Lower leg skin (tissue), 3 donors: ENCODE data around the gene MAP1LC3B2.

Source experiments
- POLR2A ChIP-seq, 2 donors: fragments of 450-650 bp; IDR thresholded peaks; one replicate each; pipeline ENCODE4 v1.6.1; 2016 to 2017; ENCODE audit warnings: antibody characterized with exemption in 2 of 2, mild to moderate bottlenecking in 1 of 2, moderate library complexity in 1 of 2
- TF ChIP-seq, protein P1 (sequence below), 3 donors: fragments of 450-650 bp; IDR thresholded peaks; one replicate each; pipeline ENCODE4 v1.5.1; 2016; ENCODE audit warnings: antibody characterized with exemption in 3 of 3, mild to moderate bottlenecking in 3 of 3, moderate library complexity in 2 of 3

DNA sequence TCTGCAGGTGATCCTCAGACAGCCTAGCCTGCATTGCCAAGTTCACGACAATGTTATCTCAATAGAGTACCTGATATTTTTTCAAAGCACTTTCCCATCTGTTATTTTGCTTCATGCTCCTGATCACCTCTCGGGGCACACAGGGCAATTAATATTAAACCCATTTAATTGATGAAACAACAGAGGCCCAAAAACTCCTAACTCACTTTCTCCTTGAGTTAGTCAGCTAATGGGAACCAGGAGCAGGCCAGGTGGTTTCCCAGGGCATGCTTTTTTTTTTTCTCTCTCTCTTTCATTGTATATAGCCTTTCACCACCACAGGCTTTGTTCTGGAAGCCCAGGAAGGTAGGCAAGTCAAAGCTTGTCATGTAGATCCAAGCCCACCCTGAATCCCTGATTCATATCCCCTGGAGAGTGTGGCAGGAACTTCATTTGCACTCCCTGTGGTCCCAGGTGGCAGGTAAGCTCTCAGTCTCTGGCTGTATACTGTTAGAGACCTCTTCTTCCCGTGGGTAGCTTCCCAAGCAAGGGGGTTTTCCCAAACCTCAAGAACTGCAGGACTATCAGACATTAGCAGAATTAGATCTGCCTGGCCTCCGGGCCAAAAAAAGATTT lies 41.6 kb upstream of the MAP1LC3B2 start:
- TF ChIP-seq, protein P1, sequence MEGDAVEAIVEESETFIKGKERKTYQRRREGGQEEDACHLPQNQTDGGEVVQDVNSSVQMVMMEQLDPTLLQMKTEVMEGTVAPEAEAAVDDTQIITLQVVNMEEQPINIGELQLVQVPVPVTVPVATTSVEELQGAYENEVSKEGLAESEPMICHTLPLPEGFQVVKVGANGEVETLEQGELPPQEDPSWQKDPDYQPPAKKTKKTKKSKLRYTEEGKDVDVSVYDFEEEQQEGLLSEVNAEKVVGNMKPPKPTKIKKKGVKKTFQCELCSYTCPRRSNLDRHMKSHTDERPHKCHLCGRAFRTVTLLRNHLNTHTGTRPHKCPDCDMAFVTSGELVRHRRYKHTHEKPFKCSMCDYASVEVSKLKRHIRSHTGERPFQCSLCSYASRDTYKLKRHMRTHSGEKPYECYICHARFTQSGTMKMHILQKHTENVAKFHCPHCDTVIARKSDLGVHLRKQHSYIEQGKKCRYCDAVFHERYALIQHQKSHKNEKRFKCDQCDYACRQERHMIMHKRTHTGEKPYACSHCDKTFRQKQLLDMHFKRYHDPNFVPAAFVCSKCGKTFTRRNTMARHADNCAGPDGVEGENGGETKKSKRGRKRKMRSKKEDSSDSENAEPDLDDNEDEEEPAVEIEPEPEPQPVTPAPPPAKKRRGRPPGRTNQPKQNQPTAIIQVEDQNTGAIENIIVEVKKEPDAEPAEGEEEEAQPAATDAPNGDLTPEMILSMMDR (IDR thresholded peaks at IDR 0.05): no peak
- no peak for TF ChIP-seq POLR2A (IDR thresholded peaks at IDR 0.05)
